SH-SY5Y (cell line): ENCODE results near the gene MYH9.

Source experiments
- GATA2 ChIP-seq: IDR thresholded peaks from 2 replicates; pipeline ENCODE4 v1.6.1; 2011; ENCODE audit warnings: mild to moderate bottlenecking, low read depth, low read length
- GATA3 ChIP-seq: IDR thresholded peaks from 2 replicates; pipeline ENCODE4 v1.6.1; 2011; ENCODE audit warnings: low read depth, mild to moderate bottlenecking, low read length, moderate library complexity

- TF ChIP-seq GATA2 (no peak), GATA3 (no peak)
Observed at GRCh38 chr22:36395915-36396314, 8.1 kb upstream of the MYH9 start.
